ENCODE results near the gene NEUROG2.

DNA sequence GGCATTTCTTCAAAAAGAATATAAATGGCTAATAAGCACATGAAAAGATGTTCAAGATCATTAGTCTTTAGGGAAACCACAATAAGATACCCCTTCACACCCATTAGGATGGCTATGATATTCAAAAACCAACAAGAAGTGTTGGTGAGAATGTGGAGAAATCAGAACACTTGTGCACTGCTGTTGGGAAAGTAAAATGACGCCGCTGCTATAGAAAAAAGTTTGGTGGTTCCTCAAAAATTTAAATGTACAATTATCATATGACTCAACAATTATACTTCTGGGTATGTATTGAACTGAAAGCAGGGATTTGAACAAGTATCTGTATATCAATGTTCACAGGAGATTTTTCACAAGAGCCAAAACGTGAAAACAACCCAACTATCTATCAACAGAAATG, 29.4 kb upstream of the NEUROG2 start:
- TF ChIP-seq, protein P1, sequence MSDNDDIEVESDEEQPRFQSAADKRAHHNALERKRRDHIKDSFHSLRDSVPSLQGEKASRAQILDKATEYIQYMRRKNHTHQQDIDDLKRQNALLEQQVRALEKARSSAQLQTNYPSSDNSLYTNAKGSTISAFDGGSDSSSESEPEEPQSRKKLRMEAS (IDR thresholded peaks at IDR 0.05; ENCODE audit: low read depth, low read length), result no peak
- TF ChIP-seq POLR2A (IDR thresholded peaks at IDR 0.05; ENCODE audit: extremely low read depth, insufficient read length), result no peak
- TF ChIP-seq, protein P2, sequence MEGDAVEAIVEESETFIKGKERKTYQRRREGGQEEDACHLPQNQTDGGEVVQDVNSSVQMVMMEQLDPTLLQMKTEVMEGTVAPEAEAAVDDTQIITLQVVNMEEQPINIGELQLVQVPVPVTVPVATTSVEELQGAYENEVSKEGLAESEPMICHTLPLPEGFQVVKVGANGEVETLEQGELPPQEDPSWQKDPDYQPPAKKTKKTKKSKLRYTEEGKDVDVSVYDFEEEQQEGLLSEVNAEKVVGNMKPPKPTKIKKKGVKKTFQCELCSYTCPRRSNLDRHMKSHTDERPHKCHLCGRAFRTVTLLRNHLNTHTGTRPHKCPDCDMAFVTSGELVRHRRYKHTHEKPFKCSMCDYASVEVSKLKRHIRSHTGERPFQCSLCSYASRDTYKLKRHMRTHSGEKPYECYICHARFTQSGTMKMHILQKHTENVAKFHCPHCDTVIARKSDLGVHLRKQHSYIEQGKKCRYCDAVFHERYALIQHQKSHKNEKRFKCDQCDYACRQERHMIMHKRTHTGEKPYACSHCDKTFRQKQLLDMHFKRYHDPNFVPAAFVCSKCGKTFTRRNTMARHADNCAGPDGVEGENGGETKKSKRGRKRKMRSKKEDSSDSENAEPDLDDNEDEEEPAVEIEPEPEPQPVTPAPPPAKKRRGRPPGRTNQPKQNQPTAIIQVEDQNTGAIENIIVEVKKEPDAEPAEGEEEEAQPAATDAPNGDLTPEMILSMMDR (IDR thresholded peaks at IDR 0.05; ENCODE audit: low read depth, low read length), result no peak
- TF ChIP-seq MYC (IDR thresholded peaks at IDR 0.05; ENCODE audit: low read depth, low read length), result no peak
